OCI-LY7 (cell line): ENCODE measurements around the gene PHYKPL.

Source experiments
- EZH2phosphoT487 ChIP-seq: fragments of 200-600 bp; sonication (generic); IDR thresholded peaks from 2 replicates; pipeline ENCODE4 v1.6.1; 2018; ENCODE audit warnings: low read depth, borderline replicate concordance, mild to moderate bottlenecking, mixed run types, antibody characterized with exemption, low read length, moderate library complexity, mixed read lengths
- TF ChIP-seq, protein P1 (sequence below): fragments of 200-600 bp; sonication (generic); conservative IDR thresholded peaks from 2 replicates; pipeline ENCODE4 v1.5.1; 2014; ENCODE audit warnings: mild to moderate bottlenecking, antibody characterized with exemption, low read length, moderate library complexity, mixed read lengths

DNA sequence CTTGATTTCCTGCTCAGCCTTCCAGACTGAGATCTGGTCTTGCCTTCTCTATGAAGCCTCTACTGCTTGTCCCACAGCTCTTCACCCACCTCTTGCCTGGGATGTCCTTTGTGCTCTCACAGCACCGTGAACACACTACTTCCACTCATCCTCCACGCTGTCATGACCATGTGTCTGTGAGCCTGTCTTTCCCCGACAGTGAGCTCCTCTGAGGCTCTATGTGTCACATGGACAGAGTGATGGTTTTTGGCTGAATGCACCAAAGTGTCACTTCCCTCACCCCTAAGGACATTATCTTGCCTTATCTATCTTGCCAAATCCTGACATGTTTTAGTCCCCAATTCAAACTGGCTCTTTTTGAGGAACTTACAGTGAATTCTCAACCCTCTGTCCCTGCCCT lies 11.3 kb downstream of the PHYKPL start:
- TF ChIP-seq, protein P1, sequence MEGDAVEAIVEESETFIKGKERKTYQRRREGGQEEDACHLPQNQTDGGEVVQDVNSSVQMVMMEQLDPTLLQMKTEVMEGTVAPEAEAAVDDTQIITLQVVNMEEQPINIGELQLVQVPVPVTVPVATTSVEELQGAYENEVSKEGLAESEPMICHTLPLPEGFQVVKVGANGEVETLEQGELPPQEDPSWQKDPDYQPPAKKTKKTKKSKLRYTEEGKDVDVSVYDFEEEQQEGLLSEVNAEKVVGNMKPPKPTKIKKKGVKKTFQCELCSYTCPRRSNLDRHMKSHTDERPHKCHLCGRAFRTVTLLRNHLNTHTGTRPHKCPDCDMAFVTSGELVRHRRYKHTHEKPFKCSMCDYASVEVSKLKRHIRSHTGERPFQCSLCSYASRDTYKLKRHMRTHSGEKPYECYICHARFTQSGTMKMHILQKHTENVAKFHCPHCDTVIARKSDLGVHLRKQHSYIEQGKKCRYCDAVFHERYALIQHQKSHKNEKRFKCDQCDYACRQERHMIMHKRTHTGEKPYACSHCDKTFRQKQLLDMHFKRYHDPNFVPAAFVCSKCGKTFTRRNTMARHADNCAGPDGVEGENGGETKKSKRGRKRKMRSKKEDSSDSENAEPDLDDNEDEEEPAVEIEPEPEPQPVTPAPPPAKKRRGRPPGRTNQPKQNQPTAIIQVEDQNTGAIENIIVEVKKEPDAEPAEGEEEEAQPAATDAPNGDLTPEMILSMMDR = no peak
- TF ChIP-seq EZH2phosphoT487 = no peak
